CD4-positive, alpha-beta T cell (primary cell): ENCODE data around the gene BATF2. TPM values are rescaled to one million over a fixed set of nuclear protein-coding genes. Genes with fewer than 3 reads are reported as not detected.
A peak's percentile ranks its signal among the peaks of the same experiment; 100 is the strongest.

Experiments
- ATAC-seq: fragments of 200-7000 bp; cut with Tn5 transposase; one replicate; pipeline ENCODE4 v1.10.0; 2022; ENCODE audit warnings: mild to moderate bottlenecking; ENCODE audit not compliant: poor library complexity
- CTCF ChIA-PET: fragments of 350-600 bp; sonication (Branson Sonifier 250); formaldehyde crosslinking; loops from one replicate; lab custom pipeline; 2021; ENCODE audit warnings: antibody characterized with exemption, inconsistent platforms; lab: Charles Lee
- POLR2A ChIA-PET: fragments of 350-600 bp; sonication (Branson Sonifier 250); formaldehyde crosslinking; loops from one replicate; lab custom pipeline; 2021; ENCODE audit warnings: antibody characterized with exemption, inconsistent platforms; lab: Charles Lee
- DNase-seq, 14 experiments: peaks; one replicate each; pipeline ENCODE4 v3.0.0-alpha.2; 2013 to 2020; ENCODE audit warnings: mixed read lengths in 2 of 14
- H3K27ac ChIP-seq, 2 donors: one replicate each; pipeline versions ENCODE4 v1.5.1 to v1.7.0; 2013; ENCODE audit warnings: low read length in 2 of 2, low read depth in 1 of 2, mild to moderate bottlenecking in 1 of 2
- H3K27me3 ChIP-seq, 2 experiments: 1 replicate in 1 of 2; 2 replicates in 1 of 2; pipeline versions ENCODE4 v1.6.1 to v1.7.0; 2013; ENCODE audit warnings: low read length in 2 of 2, control low read depth in 1 of 2, mild to moderate bottlenecking in 1 of 2, moderate library complexity in 1 of 2; ENCODE audit not compliant: insufficient read depth in 2 of 2, control insufficient read depth in 1 of 2
- H3K36me3 ChIP-seq: one replicate; pipeline ENCODE4 v1.6.1; 2013; ENCODE audit warnings: low read length, control low read depth; ENCODE audit not compliant: insufficient read depth
- H3K4me1 ChIP-seq: one replicate; pipeline ENCODE4 v1.6.1; 2013; ENCODE audit warnings: low read length, control low read depth; ENCODE audit not compliant: insufficient read depth
- H3K4me3 ChIP-seq: one replicate; pipeline ENCODE4 v1.5.1; 2013; ENCODE audit warnings: mild to moderate bottlenecking, low read length, moderate library complexity
- H3K9me3 ChIP-seq, 2 experiments: 1 replicate in 1 of 2; 2 replicates in 1 of 2; pipeline versions ENCODE4 v1.6.1 to v1.7.0; 2013; ENCODE audit warnings: low read length in 2 of 2, mild to moderate bottlenecking in 2 of 2, control low read depth in 1 of 2, moderate library complexity in 1 of 2; ENCODE audit not compliant: control insufficient read depth in 1 of 2, insufficient read depth in 1 of 2
- H3K27ac Mint-ChIP-seq: one replicate; pipeline ENCODE4 v1.8.0; 2020; ENCODE audit warnings: mixed read lengths
- H3K27me3 Mint-ChIP-seq: one replicate; pipeline ENCODE4 v1.8.0; 2021; ENCODE audit warnings: mixed read lengths
- H3K36me3 Mint-ChIP-seq: one replicate; pipeline ENCODE4 v1.8.0; 2021; ENCODE audit warnings: low read depth, mixed read lengths
- H3K4me1 Mint-ChIP-seq: one replicate; pipeline ENCODE4 v1.8.0; 2021; ENCODE audit warnings: low read depth, mixed read lengths
- H3K4me3 Mint-ChIP-seq: one replicate; pipeline ENCODE4 v1.8.0; 2020; ENCODE audit warnings: mild to moderate bottlenecking, mixed read lengths
- H3K9me3 Mint-ChIP-seq: one replicate; pipeline ENCODE4 v1.8.0; 2020; ENCODE audit warnings: mixed read lengths
- CTCF ChIP-seq: fragments of 200-600 bp; IDR thresholded peaks from one replicate; pipeline ENCODE4 v1.8.0; 2022; ENCODE audit warnings: antibody characterized with exemption, mild to moderate bottlenecking
- intact Hi-C, 2 experiments: fragments of 100-400 bp; cut with DNase I in 1 of 2; cut with micrococcal nuclease in 1 of 2; formaldehyde crosslinking; loops; one replicate each; pipeline versions ENCODE4 v1.15.1 to v1.9.0; 2023 to 2025; cut with DNase I, micrococcal nuclease
- total RNA-seq, 174 experiments: library from RNA in 2 of 174; stranded (reverse) in 2 of 174; gene quantifications; one replicate each; pipeline ENCODE4 v1.2.3 and lab custom pipeline; 2021 to 2026

BATF2 gene
- total RNA-seq, 2 experiments from 2014 or later: not detected

DNA sequence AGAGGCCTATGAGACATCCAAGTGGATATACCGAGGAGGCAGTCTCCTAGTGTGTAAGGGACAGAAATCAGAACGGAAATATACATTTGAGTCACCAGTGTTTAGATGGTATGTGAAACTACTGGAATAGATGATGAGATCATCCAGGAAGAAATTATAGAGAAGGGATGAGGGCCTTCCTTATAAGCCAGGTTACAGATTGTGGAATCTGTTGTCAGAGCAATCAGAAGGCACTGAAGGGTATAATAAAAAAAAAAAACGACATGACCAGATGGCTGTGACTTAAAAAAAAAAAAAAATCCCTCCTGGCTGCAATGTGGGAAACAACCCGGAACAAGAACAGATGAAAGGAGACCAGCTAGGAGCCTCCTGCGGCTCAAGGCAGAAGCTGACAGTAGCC is 27.6 kb downstream of the BATF2 start:
- no peaks in the 10 kb centered on the region for H3K27me3 ChIP-seq
- POLR2A ChIA-PET: no interaction called here
- no peak overlapping the region for H3K27ac ChIP-seq
- intact Hi-C loops: no loop called here
- no peak for TF ChIP-seq CTCF
- H3K4me3 ChIP-seq: no peak overlapping the region
- no peaks in the 10 kb centered on the region for H3K9me3 Mint-ChIP-seq
- H3K27me3 Mint-ChIP-seq: no peaks in the 10 kb centered on the region
- no peaks in the 10 kb centered on the region for H3K9me3 ChIP-seq
- no peak for DNase-seq
- H3K36me3 ChIP-seq: no peaks in the 10 kb centered on the region
- H3K4me1 Mint-ChIP-seq: peaks cover 26% of the 10 kb centered on the region
- H3K36me3 Mint-ChIP-seq: no peaks in the 10 kb centered on the region
- H3K4me1 ChIP-seq: peaks cover 23% of the 10 kb centered on the region
- no peak for ATAC-seq
- CTCF ChIA-PET: no interaction called here
- H3K27ac Mint-ChIP-seq: peak overlapping the region; percentile 55
- H3K4me3 Mint-ChIP-seq: no peak overlapping the region

- peaks cover 19% of the 10 kb centered on the region for H3K4me1 ChIP-seq
- Mint-ChIP-seq H3K4me3 (no peak overlapping the region), H3K4me1 (peaks cover 25% of the 10 kb centered on the region), H3K36me3 (no peaks in the 10 kb centered on the region), H3K27ac (no peak overlapping the region), H3K27me3 (no peaks in the 10 kb centered on the region), H3K9me3 (no peaks in the 10 kb centered on the region)
- intact Hi-C loops: no loop called here
- H3K9me3 ChIP-seq: no peaks in the 10 kb centered on the region
- DNase-seq (no peak), ATAC-seq (no peak)
- H3K27me3 ChIP-seq: no peaks in the 10 kb centered on the region
- ChIA-PET POLR2A (no interaction called here), CTCF (no interaction called here)
- H3K27ac ChIP-seq: no peak overlapping the region
- no peaks in the 10 kb centered on the region for H3K36me3 ChIP-seq
- no peak overlapping the region for H3K4me3 ChIP-seq
- TF ChIP-seq CTCF: no peak
Measured at GRCh38 chr11:64967375-64967774, 29.4 kb downstream of the BATF2 start.

- Histone ChIP-seq H3K36me3 (no peaks in the 10 kb centered on the region), H3K4me3 (no peak overlapping the region), H3K4me1 (no peaks in the 10 kb centered on the region), H3K27me3 (peaks cover 0 to 8% of the 10 kb centered on the region in 2 experiments), H3K9me3 (no peaks in the 10 kb centered on the region), H3K27ac (no peak overlapping the region)
- ChIA-PET CTCF (no interaction called here), POLR2A (no interaction called here)
- DNase-seq: no peak
- Mint-ChIP-seq H3K4me3 (no peak overlapping the region), H3K9me3 (no peaks in the 10 kb centered on the region), H3K27ac (no peak overlapping the region), H3K36me3 (no peaks in the 10 kb centered on the region), H3K27me3 (peaks cover 8% of the 10 kb centered on the region), H3K4me1 (no peaks in the 10 kb centered on the region)
- ATAC-seq: no peak
- TF ChIP-seq CTCF: no peak
- intact Hi-C loops: no loop called here
Measured at GRCh38 chr11:64963072-64963631, 33.6 kb downstream of the BATF2 start.
